Trophoblast cell (in vitro differentiated cells and primary cell): ENCODE results near the gene FCHSD2.

Experiments used
- DNase-seq, 2 donors: peaks; one replicate each; pipeline ENCODE4 v3.0.0-alpha.2; 2016
- H2AFZ ChIP-seq: 2 replicates; pipeline ENCODE4 v1.6.1; 2013; ENCODE audit warnings: low read length, moderate library complexity, mild to moderate bottlenecking; ENCODE audit not compliant: insufficient read depth, poor library complexity
- H2AK5ac ChIP-seq: 2 replicates; pipeline ENCODE4 v1.6.1; 2013; ENCODE audit warnings: mild to moderate bottlenecking, low read length
- H2BK120ac ChIP-seq: 2 replicates; pipeline ENCODE4 v1.6.1; 2013; ENCODE audit warnings: low read length, mild to moderate bottlenecking, moderate library complexity; ENCODE audit not compliant: insufficient read depth, poor library complexity
- H2BK12ac ChIP-seq: 2 replicates; pipeline ENCODE4 v1.6.1; 2013; ENCODE audit warnings: mild to moderate bottlenecking, low read length, moderate library complexity
- H2BK5ac ChIP-seq: 2 replicates; pipeline ENCODE4 v1.6.1; 2013; ENCODE audit warnings: low read length, low read depth, moderate library complexity, mild to moderate bottlenecking; ENCODE audit not compliant: poor library complexity
- H3K14ac ChIP-seq: 2 replicates; pipeline ENCODE4 v1.6.1; 2013; ENCODE audit warnings: mild to moderate bottlenecking, low read length
- H3K18ac ChIP-seq: 2 replicates; pipeline ENCODE4 v1.6.1; 2013; ENCODE audit warnings: mild to moderate bottlenecking, low read length
- H3K23ac ChIP-seq: 2 replicates; pipeline ENCODE4 v1.6.1; 2013; ENCODE audit warnings: low read length
- H3K27ac ChIP-seq: 2 replicates; pipeline ENCODE4 v1.5.1; 2013; ENCODE audit warnings: low read depth, mild to moderate bottlenecking, inconsistent platforms, low read length, moderate library complexity
- H3K27me3 ChIP-seq: 2 replicates; pipeline ENCODE4 v1.6.1; 2013; ENCODE audit warnings: inconsistent platforms, mild to moderate bottlenecking, low read length, moderate library complexity; ENCODE audit not compliant: insufficient read depth
- H3K36me3 ChIP-seq, 2 experiments: 1 replicate in 1 of 2; 2 replicates in 1 of 2; pipeline ENCODE4 v1.6.1; 2013; ENCODE audit warnings: low read length in 2 of 2, mild to moderate bottlenecking in 2 of 2, moderate library complexity in 1 of 2; ENCODE audit not compliant: insufficient read depth in 2 of 2, control insufficient read depth in 1 of 2
- H3K4ac ChIP-seq: 2 replicates; pipeline ENCODE4 v1.6.1; 2013; ENCODE audit warnings: low read depth, mild to moderate bottlenecking, low read length, moderate library complexity
- H3K4me1 ChIP-seq, 2 experiments: 1 replicate in 1 of 2; 2 replicates in 1 of 2; pipeline ENCODE4 v1.6.1; 2013; ENCODE audit warnings: low read length in 2 of 2, mild to moderate bottlenecking in 2 of 2, moderate library complexity in 1 of 2; ENCODE audit not compliant: insufficient read depth in 2 of 2, control insufficient read depth in 1 of 2
- H3K4me2 ChIP-seq: 2 replicates; pipeline ENCODE4 v1.6.1; 2013; ENCODE audit warnings: inconsistent platforms, mild to moderate bottlenecking, low read length, moderate library complexity
- H3K4me3 ChIP-seq: 2 replicates; pipeline ENCODE4 v1.5.1; 2013; ENCODE audit warnings: mild to moderate bottlenecking, low read depth, low read length, inconsistent platforms
- H3K79me1 ChIP-seq: one replicate; pipeline ENCODE4 v1.6.1; 2013; ENCODE audit warnings: low read length
- H3K79me2 ChIP-seq: 2 replicates; pipeline ENCODE4 v1.6.1; 2013; ENCODE audit warnings: low read length, mild to moderate bottlenecking; ENCODE audit not compliant: control insufficient read depth, insufficient read depth, poor library complexity
- H3K9ac ChIP-seq: 2 replicates; pipeline ENCODE4 v1.6.1; 2013; ENCODE audit warnings: mild to moderate bottlenecking, low read length
- H3K9me3 ChIP-seq: 2 replicates; pipeline ENCODE4 v1.6.1; 2013; ENCODE audit warnings: low read depth, mild to moderate bottlenecking, control low read depth, inconsistent platforms, low read length; ENCODE audit not compliant: insufficient read depth
- H4K12ac ChIP-seq: 2 replicates; pipeline ENCODE4 v1.6.1; 2013; ENCODE audit warnings: low read depth, mild to moderate bottlenecking, low read length, moderate library complexity
- H4K8ac ChIP-seq: 2 replicates; pipeline ENCODE4 v1.6.1; 2013; ENCODE audit warnings: low read depth, mild to moderate bottlenecking, low read length, moderate library complexity
- H4K91ac ChIP-seq: one replicate; pipeline ENCODE4 v1.6.1; 2013; ENCODE audit warnings: low read depth, mild to moderate bottlenecking, low read length, moderate library complexity
- WGBS: extraction: QIAGEN DNeasy Blood & Tissue Kit; methylation state at CpG from one replicate; pipeline ENCODE4 v1.1.7; 2013; ENCODE audit warnings: missing lambda C conversion rate; ENCODE audit not compliant: insufficient read length, insufficient coverage; ENCODE audit errors: extremely low coverage; 5-methylcytosine and 5-hydroxymethylcytosine counted together

FCHSD2 gene

GRCh38 chr11:73176145-73176873, 34.2 kb upstream of the FCHSD2 start:
- Histone ChIP-seq H4K12ac (no peak overlapping the region), H3K9me3 (no peaks in the 10 kb centered on the region), H3K27me3 (no peaks in the 10 kb centered on the region), H3K9ac (no peak overlapping the region), H3K4me1 (peaks cover 5% of the 10 kb centered on the region in 2 experiments), H3K36me3 (no peaks in the 10 kb centered on the region), H3K4me3 (no peak overlapping the region), H2AFZ (no peak overlapping the region), H3K79me2 (no peaks in the 10 kb centered on the region), H2AK5ac (no peak overlapping the region), H2BK12ac (no peak overlapping the region), H3K27ac (no peak overlapping the region), H3K18ac (no peak overlapping the region), H3K4me2 (no peak overlapping the region), H4K8ac (no peak overlapping the region), H2BK5ac (no peak overlapping the region), H3K79me1 (no peaks in the 10 kb centered on the region), H3K23ac (no peak overlapping the region), H4K91ac (peak overlapping the region; percentile 17), H3K14ac (no peak overlapping the region), H2BK120ac (no peak overlapping the region), H3K4ac (no peak overlapping the region)
- no peak for DNase-seq
- WGBS = no CpG with 5 or more reads among the region's 5 CpGs

GRCh38 chr11:73175551-73176144, 33.5 kb upstream of the FCHSD2 start:
- H3K18ac ChIP-seq = no peak overlapping the region
- no peaks in the 10 kb centered on the region for H3K9me3 ChIP-seq
- no peak overlapping the region for H3K4me2 ChIP-seq
- no peak overlapping the region for H2BK120ac ChIP-seq
- H3K4me1 ChIP-seq = peaks cover 5% of the 10 kb centered on the region in 2 experiments
- no peak overlapping the region for H3K4me3 ChIP-seq
- H2AK5ac ChIP-seq = no peak overlapping the region
- no peak overlapping the region for H2BK5ac ChIP-seq
- no peak overlapping the region for H3K4ac ChIP-seq
- no CpG with 5 or more reads among the region's 5 CpGs for WGBS
- peak overlapping the region; percentile 17 for H4K91ac ChIP-seq
- DNase-seq = no peak
- no peak overlapping the region for H2AFZ ChIP-seq
- no peaks in the 10 kb centered on the region for H3K79me1 ChIP-seq
- H3K36me3 ChIP-seq = no peaks in the 10 kb centered on the region
- H3K9ac ChIP-seq = no peak overlapping the region
- no peak overlapping the region for H4K8ac ChIP-seq
- H3K23ac ChIP-seq = no peak overlapping the region
- no peak overlapping the region for H3K27ac ChIP-seq
- no peaks in the 10 kb centered on the region for H3K79me2 ChIP-seq
- H4K12ac ChIP-seq = no peak overlapping the region
- H3K27me3 ChIP-seq = no peaks in the 10 kb centered on the region
- H2BK12ac ChIP-seq = no peak overlapping the region
- H3K14ac ChIP-seq = no peak overlapping the region

- H3K27ac ChIP-seq = no peak overlapping the region
- H4K91ac ChIP-seq = no peak overlapping the region
- no peaks in the 10 kb centered on the region for H3K9me3 ChIP-seq
- no peaks in the 10 kb centered on the region for H3K79me2 ChIP-seq
- H3K36me3 ChIP-seq = no peaks in the 10 kb centered on the region
- no peak overlapping the region for H3K4ac ChIP-seq
- H3K79me1 ChIP-seq = no peaks in the 10 kb centered on the region
- H3K4me2 ChIP-seq = no peak overlapping the region
- WGBS = no CpG with 5 or more reads among the region's 3 CpGs
- H4K12ac ChIP-seq = no peak overlapping the region
- no peak overlapping the region for H2AK5ac ChIP-seq
- H3K4me1 ChIP-seq = peaks cover 5 to 10% of the 10 kb centered on the region in 2 experiments
- H2AFZ ChIP-seq = no peak overlapping the region
- no peak overlapping the region for H3K9ac ChIP-seq
- no peak overlapping the region for H3K14ac ChIP-seq
- H4K8ac ChIP-seq = no peak overlapping the region
- no peak overlapping the region for H3K23ac ChIP-seq
- H2BK12ac ChIP-seq = peak overlapping the region; percentile 15
- H3K4me3 ChIP-seq = no peak overlapping the region
- no peaks in the 10 kb centered on the region for H3K27me3 ChIP-seq
- no peak overlapping the region for H2BK5ac ChIP-seq
- DNase-seq = no peak
- H3K18ac ChIP-seq = no peak overlapping the region
- no peak overlapping the region for H2BK120ac ChIP-seq
Observed at GRCh38 chr11:73174495-73174791, 32.3 kb upstream of the FCHSD2 start.

GRCh38 chr11:73173755-73174494, 31.8 kb upstream of the FCHSD2 start:
- Histone ChIP-seq H2BK5ac (no peak overlapping the region), H3K79me1 (no peaks in the 10 kb centered on the region), H3K18ac (no peak overlapping the region), H2AK5ac (no peak overlapping the region), H3K14ac (no peak overlapping the region), H4K8ac (no peak overlapping the region), H2AFZ (no peak overlapping the region), H3K79me2 (no peaks in the 10 kb centered on the region), H3K23ac (no peak overlapping the region), H3K27ac (no peak overlapping the region), H3K27me3 (no peaks in the 10 kb centered on the region), H3K4me2 (no peak overlapping the region), H3K4me3 (peak overlapping the region; percentile 5), H2BK120ac (no peak overlapping the region), H3K9ac (no peak overlapping the region), H4K12ac (no peak overlapping the region), H3K36me3 (no peaks in the 10 kb centered on the region), H3K4me1 (peaks cover 7 to 14% of the 10 kb centered on the region in 2 experiments), H2BK12ac (no peak overlapping the region), H3K9me3 (no peaks in the 10 kb centered on the region), H3K4ac (no peak overlapping the region), H4K91ac (no peak overlapping the region)
- DNase-seq = no peak
- no CpG with 5 or more reads among the region's 11 CpGs for WGBS
